ENCODE data around the gene MAST3.

The MAST3 gene

GRCh38 chr19:18097217-18097992 is at the start of gene MAST3:
Gene MAST3 (plus strand): TSS chr19:18097778. CDS start chr19:18097793, 15 bp downstream.
- ChIA-PET CTCF (interaction anchor here (0.7 to 1.1 kb wide), 3 partner anchors 16 to 38 kb away, joined by 3 to 4 read pairs (median 3); no protein-coding TSS in a partner anchor), POLR2A (interaction anchor here (0.5 to 1.5 kb wide), 4 partner anchors 12 to 95 kb away, joined by 3 to 5 read pairs (median 4); partner anchors contain the start of gene MPV17L2)
- Histone ChIP-seq H3K4me3 (ENCODE audit: low read depth, low read length) (peak within 1 kb of the TSS; percentile 41), H3K27ac (ENCODE audit: extremely low read depth, low read depth, low read length) (no peak within 1 kb of the TSS), H3K4me1 (ENCODE audit: control insufficient read depth, insufficient read depth, low read length) (no peaks in the 10 kb centered on the region), H3K36me3 (ENCODE audit: control insufficient read depth in 2 of 2, insufficient read depth in 1 of 2, low read length in 2 of 2) (no peaks in the 10 kb centered on the region), H3K9me3 (ENCODE audit: control insufficient read depth, insufficient read depth, low read depth, low read length) (no peaks in the 10 kb centered on the region)
- no peak for TF ChIP-seq ZNF174 (tag by site-specific recombination; IDR thresholded peaks at IDR 0.05)
- no peak for TF ChIP-seq ZEB2 (tag by site-specific recombination; IDR thresholded peaks at IDR 0.05)
- TF ChIP-seq ZFHX2 (tag by site-specific recombination; conservative IDR thresholded peaks at IDR 0.05), result no peak
- TF ChIP-seq GLI2 (tag by site-specific recombination; IDR thresholded peaks at IDR 0.05; ENCODE audit: borderline replicate concordance, low read depth), result no peak
- no peak for TF ChIP-seq HOXA7 (CRISPR knock-in tag; IDR thresholded peaks at IDR 0.05; ENCODE audit: borderline replicate concordance)
- no peak for TF ChIP-seq ZNF341 (tag by site-specific recombination; IDR thresholded peaks at IDR 0.05; ENCODE audit: low read depth)
- TF ChIP-seq ZNF391 (tag by site-specific recombination; IDR thresholded peaks at IDR 0.05; ENCODE audit: borderline replicate concordance, low read depth), result no peak
- TF ChIP-seq ZNF561 (tag by site-specific recombination; IDR thresholded peaks at IDR 0.05; ENCODE audit: borderline replicate concordance), result no peak
- no peak for TF ChIP-seq ZNF555 (tag by site-specific recombination; conservative IDR thresholded peaks at IDR 0.05)
- TF ChIP-seq, protein P1, sequence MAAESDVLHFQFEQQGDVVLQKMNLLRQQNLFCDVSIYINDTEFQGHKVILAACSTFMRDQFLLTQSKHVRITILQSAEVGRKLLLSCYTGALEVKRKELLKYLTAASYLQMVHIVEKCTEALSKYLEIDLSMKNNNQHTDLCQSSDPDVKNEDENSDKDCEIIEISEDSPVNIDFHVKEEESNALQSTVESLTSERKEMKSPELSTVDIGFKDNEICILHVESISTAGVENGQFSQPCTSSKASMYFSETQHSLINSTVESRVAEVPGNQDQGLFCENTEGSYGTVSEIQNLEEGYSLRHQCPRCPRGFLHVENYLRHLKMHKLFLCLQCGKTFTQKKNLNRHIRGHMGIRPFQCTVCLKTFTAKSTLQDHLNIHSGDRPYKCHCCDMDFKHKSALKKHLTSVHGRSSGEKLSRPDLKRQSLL (tag by site-specific recombination; IDR thresholded peaks at IDR 0.05), result no peak
- no peak for TF ChIP-seq PRDM1 (tag by site-specific recombination; IDR thresholded peaks at IDR 0.05)
- TF ChIP-seq, protein P2, sequence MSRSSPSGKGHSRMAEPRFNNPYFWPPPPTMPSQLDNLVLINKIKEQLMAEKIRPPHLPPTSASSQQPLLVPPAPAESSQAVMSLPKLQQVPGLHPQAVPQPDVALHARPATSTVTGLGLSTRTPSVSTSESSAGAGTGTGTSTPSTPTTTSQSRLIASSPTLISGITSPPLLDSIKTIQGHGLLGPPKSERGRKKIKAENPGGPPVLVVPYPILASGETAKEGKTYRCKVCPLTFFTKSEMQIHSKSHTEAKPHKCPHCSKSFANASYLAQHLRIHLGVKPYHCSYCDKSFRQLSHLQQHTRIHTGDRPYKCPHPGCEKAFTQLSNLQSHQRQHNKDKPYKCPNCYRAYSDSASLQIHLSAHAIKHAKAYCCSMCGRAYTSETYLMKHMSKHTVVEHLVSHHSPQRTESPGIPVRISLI (tag by site-specific recombination; IDR thresholded peaks at IDR 0.05), result no peak
- TF ChIP-seq, protein P3, sequence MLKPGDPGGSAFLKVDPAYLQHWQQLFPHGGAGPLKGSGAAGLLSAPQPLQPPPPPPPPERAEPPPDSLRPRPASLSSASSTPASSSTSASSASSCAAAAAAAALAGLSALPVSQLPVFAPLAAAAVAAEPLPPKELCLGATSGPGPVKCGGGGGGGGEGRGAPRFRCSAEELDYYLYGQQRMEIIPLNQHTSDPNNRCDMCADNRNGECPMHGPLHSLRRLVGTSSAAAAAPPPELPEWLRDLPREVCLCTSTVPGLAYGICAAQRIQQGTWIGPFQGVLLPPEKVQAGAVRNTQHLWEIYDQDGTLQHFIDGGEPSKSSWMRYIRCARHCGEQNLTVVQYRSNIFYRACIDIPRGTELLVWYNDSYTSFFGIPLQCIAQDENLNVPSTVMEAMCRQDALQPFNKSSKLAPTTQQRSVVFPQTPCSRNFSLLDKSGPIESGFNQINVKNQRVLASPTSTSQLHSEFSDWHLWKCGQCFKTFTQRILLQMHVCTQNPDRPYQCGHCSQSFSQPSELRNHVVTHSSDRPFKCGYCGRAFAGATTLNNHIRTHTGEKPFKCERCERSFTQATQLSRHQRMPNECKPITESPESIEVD (tag by site-specific recombination; IDR thresholded peaks at IDR 0.05), result no peak
- no peak for TF ChIP-seq ZNF624 (tag by site-specific recombination; IDR thresholded peaks at IDR 0.05)
- TF ChIP-seq GLI4 (tag by site-specific recombination; IDR thresholded peaks at IDR 0.05), result no peak
- TF ChIP-seq RBAK (tag by site-specific recombination; IDR thresholded peaks at IDR 0.05), result no peak
- no peak for TF ChIP-seq ZNF76 (tag by site-specific recombination; IDR thresholded peaks at IDR 0.05; ENCODE audit: borderline replicate concordance, low read depth)
- no peak for TF ChIP-seq ZNF645 (tag by site-specific recombination; IDR thresholded peaks at IDR 0.05)
- TF ChIP-seq HOXD13 (CRISPR knock-in tag; IDR thresholded peaks at IDR 0.05; ENCODE audit: borderline replicate concordance), result no peak
- TF ChIP-seq, protein P4, sequence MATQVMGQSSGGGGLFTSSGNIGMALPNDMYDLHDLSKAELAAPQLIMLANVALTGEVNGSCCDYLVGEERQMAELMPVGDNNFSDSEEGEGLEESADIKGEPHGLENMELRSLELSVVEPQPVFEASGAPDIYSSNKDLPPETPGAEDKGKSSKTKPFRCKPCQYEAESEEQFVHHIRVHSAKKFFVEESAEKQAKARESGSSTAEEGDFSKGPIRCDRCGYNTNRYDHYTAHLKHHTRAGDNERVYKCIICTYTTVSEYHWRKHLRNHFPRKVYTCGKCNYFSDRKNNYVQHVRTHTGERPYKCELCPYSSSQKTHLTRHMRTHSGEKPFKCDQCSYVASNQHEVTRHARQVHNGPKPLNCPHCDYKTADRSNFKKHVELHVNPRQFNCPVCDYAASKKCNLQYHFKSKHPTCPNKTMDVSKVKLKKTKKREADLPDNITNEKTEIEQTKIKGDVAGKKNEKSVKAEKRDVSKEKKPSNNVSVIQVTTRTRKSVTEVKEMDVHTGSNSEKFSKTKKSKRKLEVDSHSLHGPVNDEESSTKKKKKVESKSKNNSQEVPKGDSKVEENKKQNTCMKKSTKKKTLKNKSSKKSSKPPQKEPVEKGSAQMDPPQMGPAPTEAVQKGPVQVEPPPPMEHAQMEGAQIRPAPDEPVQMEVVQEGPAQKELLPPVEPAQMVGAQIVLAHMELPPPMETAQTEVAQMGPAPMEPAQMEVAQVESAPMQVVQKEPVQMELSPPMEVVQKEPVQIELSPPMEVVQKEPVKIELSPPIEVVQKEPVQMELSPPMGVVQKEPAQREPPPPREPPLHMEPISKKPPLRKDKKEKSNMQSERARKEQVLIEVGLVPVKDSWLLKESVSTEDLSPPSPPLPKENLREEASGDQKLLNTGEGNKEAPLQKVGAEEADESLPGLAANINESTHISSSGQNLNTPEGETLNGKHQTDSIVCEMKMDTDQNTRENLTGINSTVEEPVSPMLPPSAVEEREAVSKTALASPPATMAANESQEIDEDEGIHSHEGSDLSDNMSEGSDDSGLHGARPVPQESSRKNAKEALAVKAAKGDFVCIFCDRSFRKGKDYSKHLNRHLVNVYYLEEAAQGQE (tag by site-specific recombination; IDR thresholded peaks at IDR 0.05), result no peak
- no peak for TF ChIP-seq EGR2 (tag by site-specific recombination; IDR thresholded peaks at IDR 0.05; ENCODE audit: low read depth)
- TF ChIP-seq ZNF585B (tag by site-specific recombination; IDR thresholded peaks at IDR 0.05), result no peak
- no peak for TF ChIP-seq ZNF16 (tag by site-specific recombination; IDR thresholded peaks at IDR 0.05; ENCODE audit: low read depth)
- no peak for TF ChIP-seq MYNN (tag by site-specific recombination; IDR thresholded peaks at IDR 0.05; ENCODE audit: borderline replicate concordance)
- no peak; the same call in 1 of the 2 replicates for TF ChIP-seq ZNF324 (tag by site-specific recombination; IDR thresholded peaks at IDR 0.05)
- no peak; the same call in 1 of the 2 replicates for TF ChIP-seq GLIS2 (tag by site-specific recombination; IDR thresholded peaks at IDR 0.05)
- no peak for TF ChIP-seq ZNF416 (tag by site-specific recombination; IDR thresholded peaks at IDR 0.05)
- no peak for TF ChIP-seq KLF7 (tag by site-specific recombination; IDR thresholded peaks at IDR 0.05; ENCODE audit: borderline replicate concordance)
- TF ChIP-seq ZNF394 (tag by site-specific recombination; IDR thresholded peaks at IDR 0.05; ENCODE audit: borderline replicate concordance), result no peak
- TF ChIP-seq ZNF571 (tag by site-specific recombination; IDR thresholded peaks at IDR 0.05), result no peak

Measured in HEK293 (cell line).